ENCODE data around the gene SERINC3. TPM values are rescaled to one million over a fixed set of nuclear protein-coding genes. Genes with fewer than 3 reads are reported as not detected.

The SERINC3 gene
- total RNA-seq, 2 experiments from 2014 or later, result 43.1 to 44.6 TPM

- no peaks in the 10 kb centered on the region for H3K36me3 Mint-ChIP-seq (ENCODE audit: low read depth)
- intact Hi-C loops (cut with micrococcal nuclease), result loop anchor here (10.0 kb wide), 1 partner anchor 253 kb away; the partner anchor contains the start of gene OSER1
- DNase-seq (no peak), ATAC-seq (no peak)
- no peak for TF ChIP-seq CTCF (IDR thresholded peaks at IDR 0.05)
- no peak overlapping the region for H3K4me3 Mint-ChIP-seq
- ChIA-PET POLR2A (interaction anchor here (0.8 kb wide), 1 partner anchor 84 kb away, joined by 3 read pairs; no protein-coding TSS in a partner anchor), CTCF (no interaction called here)
- H3K9me3 Mint-ChIP-seq, result no peaks in the 10 kb centered on the region
- H3K27ac Mint-ChIP-seq, result no peak overlapping the region
- no peaks in the 10 kb centered on the region for H3K4me1 Mint-ChIP-seq (ENCODE audit: low read depth)
- H3K27me3 Mint-ChIP-seq, result no peaks in the 10 kb centered on the region
These were observed 53.7 kb downstream of the SERINC3 start for GRCh38 chr20:44468044-44468782.

GRCh38 chr20:44467289-44467883, 54.5 kb downstream of the SERINC3 start:
- ChIA-PET CTCF (no interaction called here), POLR2A (interaction anchor here (0.8 kb wide), 1 partner anchor 83 kb away, joined by 3 read pairs; no protein-coding TSS in a partner anchor)
- Mint-ChIP-seq H3K9me3 (no peaks in the 10 kb centered on the region), H3K27ac (no peak overlapping the region), H3K4me1 (ENCODE audit: low read depth) (no peaks in the 10 kb centered on the region), H3K4me3 (no peak overlapping the region), H3K36me3 (ENCODE audit: low read depth) (no peaks in the 10 kb centered on the region), H3K27me3 (no peaks in the 10 kb centered on the region)
- DNase-seq (no peak), ATAC-seq (no peak)
- TF ChIP-seq CTCF (IDR thresholded peaks at IDR 0.05), result no peak
- intact Hi-C loops (cut with micrococcal nuclease), result loop anchor here (10.0 kb wide), 1 partner anchor 253 kb away; the partner anchor contains the start of gene OSER1

- Mint-ChIP-seq H3K27ac (no peak overlapping the region), H3K27me3 (no peaks in the 10 kb centered on the region), H3K4me3 (no peak overlapping the region), H3K36me3 (ENCODE audit: low read depth) (no peaks in the 10 kb centered on the region), H3K9me3 (no peaks in the 10 kb centered on the region), H3K4me1 (ENCODE audit: low read depth) (no peaks in the 10 kb centered on the region)
- ATAC-seq (no peak), DNase-seq (no peak)
- POLR2A ChIA-PET, result no interaction called here
- intact Hi-C loops (cut with micrococcal nuclease), result loop anchor here (10.0 kb wide), 1 partner anchor 250 kb away; the partner anchor contains the start of gene OSER1
- TF ChIP-seq CTCF (IDR thresholded peaks at IDR 0.05), result no peak
- CTCF ChIA-PET, result interaction anchor here (1.1 kb wide), 1 partner anchor 144 kb away, joined by 3 read pairs; no protein-coding TSS in a partner anchor
These were observed 56.8 kb downstream of the SERINC3 start for GRCh38 chr20:44465001-44465560.

GRCh38 chr20:44464514-44464913, 57.4 kb downstream of the SERINC3 start:
- no peak overlapping the region for H3K27ac Mint-ChIP-seq
- POLR2A ChIA-PET, result no interaction called here

More at GRCh38 chr20:44464514-44464913, 57.4 kb downstream of the SERINC3 start:
- Mint-ChIP-seq H3K4me3 (no peak overlapping the region), H3K4me1 (ENCODE audit: low read depth) (no peaks in the 10 kb centered on the region), H3K27me3 (no peaks in the 10 kb centered on the region), H3K36me3 (ENCODE audit: low read depth) (no peaks in the 10 kb centered on the region), H3K9me3 (no peaks in the 10 kb centered on the region)
- ATAC-seq, result no peak
- CTCF ChIA-PET, result no interaction called here
- DNase-seq, result no peak
- intact Hi-C loops (cut with micrococcal nuclease), result loop anchor here (10.0 kb wide), 1 partner anchor 250 kb away; the partner anchor contains the start of gene OSER1
- TF ChIP-seq CTCF (IDR thresholded peaks at IDR 0.05), result no peak

All from activated CD8-positive, alpha-beta T cell treated with anti-CD3 and anti-CD28 coated beads for 36 hours (primary cell).